ENCODE data around the gene KIF23.

KIF23 gene

GRCh38 chr15:69395460-69395859, 18.7 kb upstream of the KIF23 start:
- DNase-seq: no peak

DNA sequence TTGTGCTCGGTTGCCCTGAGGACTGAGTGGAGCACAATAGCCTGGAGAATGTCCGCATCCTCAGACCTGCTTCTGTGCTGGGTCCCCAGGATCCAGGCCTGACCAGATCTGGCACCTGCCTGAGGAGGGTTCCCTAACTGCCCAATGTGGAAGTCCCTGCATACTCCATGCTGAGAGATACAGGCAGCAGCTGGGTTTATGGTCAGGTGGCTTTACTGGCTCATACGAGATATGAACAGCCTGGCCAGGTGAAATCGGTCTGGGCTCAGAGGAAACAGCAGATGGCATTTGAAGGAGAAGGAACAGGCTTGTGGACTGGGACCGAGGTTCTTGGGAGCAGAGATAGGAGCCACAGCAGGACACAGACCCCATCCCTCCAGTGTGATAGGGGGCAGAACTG, 18.2 kb upstream of the KIF23 start:
- no peak for DNase-seq

DNA sequence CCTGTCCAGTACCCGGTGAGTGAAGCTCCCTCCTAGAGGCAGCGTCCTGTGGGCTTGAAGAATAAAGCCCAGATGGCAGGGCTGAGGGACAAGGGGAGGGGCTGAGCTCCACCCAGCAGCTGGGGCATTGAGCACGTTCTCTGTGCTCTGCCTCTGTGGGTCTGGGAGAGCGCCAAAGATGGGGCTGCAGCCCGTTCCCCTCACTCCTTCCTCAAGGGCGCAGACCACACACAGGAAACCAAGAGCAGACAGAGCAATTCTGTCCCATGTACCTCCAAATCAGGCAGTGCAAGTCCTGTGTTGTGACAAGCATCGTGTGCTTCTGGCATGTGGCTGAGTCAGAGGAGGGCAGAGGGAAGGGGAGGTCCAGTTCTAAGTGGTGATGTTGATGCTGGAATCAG, 15.7 kb upstream of the KIF23 start:
- DNase-seq: no peak

GRCh38 chr15:69400850-69401249, 13.3 kb upstream of the KIF23 start:
- no peak for DNase-seq

DNA sequence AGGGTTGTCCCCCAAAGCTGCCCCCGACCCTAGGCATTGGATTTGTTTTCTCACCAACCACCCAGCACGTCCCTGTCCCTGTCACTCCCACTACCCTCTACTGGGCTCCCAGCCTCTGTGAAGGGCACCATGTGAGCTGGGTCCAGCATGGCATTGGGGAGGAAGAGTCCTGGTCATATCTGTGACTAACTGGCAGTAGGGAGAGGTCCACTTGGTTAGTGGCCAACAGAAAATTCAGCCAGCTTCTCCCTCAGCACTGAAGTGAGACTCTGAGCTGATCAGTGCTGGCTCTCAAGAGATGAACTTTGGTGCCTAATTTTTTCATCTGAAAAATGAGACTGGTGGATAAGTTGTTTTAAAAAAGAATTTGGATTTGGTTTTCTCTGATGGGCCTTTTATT, 11.3 kb upstream of the KIF23 start:
- DNase-seq: no peak

DNA sequence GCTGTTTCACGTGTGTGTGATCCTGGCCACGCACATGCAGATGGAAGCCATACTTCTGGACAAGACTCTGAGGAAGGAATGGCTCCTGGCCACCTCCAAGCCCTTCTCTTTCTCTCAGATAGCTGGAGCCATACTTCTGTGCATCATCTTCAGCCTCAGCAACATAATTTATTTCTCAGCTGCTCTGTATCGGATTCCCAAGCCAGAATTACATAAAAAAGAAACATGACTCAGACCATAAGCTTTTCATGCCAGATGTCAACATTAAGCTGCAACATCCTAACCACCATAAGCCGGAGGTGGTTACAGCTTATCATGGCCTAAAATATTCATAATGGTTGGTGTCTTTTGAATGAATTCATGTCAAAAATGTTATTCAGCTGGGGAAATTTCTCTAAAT, 10.6 kb upstream of the KIF23 start:
- DNase-seq: no peak

GRCh38 chr15:69405110-69405509, 9.0 kb upstream of the KIF23 start:
- no peak for DNase-seq

GRCh38 chr15:69407719-69408400, 6.3 kb upstream of the KIF23 start:
- DNase-seq: no peak

- DNase-seq: no peak
These were observed 5.3 kb upstream of the KIF23 start for GRCh38 chr15:69408841-69409240.

DNA sequence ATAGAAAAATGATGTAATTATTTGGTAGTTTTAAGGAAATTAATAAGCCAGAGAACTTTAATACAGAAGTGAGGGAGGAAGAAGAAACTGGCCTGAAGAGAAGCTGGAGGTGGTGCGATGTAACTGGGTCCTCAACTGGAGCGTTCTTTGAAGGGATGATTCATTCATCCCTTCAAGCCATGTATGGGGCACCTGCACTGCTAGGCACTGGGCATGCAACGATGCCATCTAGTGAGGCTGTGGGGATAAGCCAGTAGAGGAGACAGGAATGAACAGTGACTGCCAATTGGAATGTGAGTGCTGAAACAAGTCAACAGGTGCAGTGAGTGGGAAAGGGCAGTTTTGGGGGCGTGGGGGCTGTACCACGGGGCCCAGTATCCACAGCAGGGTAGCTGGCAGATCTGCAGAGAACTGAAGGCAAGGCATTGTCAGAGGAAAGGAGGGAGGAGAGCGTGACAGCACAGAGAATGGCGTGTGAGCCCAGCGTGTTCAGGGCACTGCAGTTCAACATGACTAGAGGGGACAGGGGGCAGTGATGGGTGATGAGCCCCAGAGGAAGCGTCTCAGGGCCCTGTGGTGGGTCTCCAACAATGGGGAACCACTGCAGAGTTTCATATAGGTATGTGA, 3.8 kb upstream of the KIF23 start:
- no peak for DNase-seq

DNA sequence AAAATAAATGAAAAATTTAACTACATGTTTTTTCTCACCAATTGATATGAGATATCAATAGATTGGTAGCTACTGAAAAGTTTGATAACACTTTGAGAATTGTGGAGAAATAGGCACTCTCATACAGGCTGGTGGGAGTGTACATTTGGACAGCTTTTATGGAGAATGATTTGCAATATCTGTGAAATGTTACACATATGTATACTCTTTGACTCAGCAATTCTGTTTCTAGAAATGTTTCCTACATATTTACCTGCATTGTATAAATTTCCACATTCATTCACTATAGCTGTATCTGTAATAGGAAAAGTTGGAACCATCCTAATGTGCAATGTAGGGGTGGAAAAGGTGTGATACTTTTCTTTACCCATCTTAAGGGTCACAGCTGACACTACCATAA, 1.9 kb upstream of the KIF23 start:
- DNase-seq: no peak

DNA sequence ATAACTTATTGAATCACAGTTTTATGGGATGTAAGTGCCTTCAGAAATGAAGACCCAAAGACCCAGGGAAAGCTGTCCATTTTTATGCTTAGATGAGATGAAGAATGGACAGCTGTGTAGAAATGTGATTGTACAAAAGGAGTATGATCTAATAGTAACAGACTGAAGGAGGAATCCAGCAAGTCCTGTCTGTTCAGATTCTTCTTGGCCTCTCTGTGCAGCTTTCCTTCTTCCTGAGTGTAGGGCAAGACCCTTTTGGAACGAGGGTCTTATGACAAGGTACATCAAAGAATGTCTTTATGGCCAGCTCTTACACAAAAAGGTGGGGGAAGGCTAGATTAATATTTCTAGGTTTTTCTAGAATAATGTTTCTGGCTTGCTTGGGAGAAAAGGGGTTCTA, 1.4 kb upstream of the KIF23 start:
- DNase-seq: no peak

- no peak for DNase-seq
These were observed 585 bp downstream of the KIF23 start for GRCh38 chr15:69414701-69415167.

DNA sequence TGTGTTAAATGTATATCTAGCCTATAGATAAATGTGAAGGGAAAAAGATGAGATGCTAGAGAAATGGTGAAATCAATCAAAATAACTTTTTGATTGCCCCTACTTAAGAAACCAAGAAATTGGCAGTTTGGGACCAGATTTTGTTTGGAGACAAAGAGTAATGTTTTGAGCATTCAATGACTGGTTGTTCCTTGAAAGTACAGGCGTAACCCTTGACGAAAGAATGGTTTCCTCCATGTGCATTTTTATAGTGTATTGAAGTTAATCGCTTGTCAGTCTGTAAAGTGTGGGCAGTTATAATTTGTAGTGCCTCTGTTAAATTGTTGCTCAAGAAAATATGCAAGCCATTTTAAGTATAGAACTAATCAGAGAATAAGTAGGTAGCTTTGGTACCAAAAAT, 1.2 kb downstream of the KIF23 start:
- no peak for DNase-seq

DNA sequence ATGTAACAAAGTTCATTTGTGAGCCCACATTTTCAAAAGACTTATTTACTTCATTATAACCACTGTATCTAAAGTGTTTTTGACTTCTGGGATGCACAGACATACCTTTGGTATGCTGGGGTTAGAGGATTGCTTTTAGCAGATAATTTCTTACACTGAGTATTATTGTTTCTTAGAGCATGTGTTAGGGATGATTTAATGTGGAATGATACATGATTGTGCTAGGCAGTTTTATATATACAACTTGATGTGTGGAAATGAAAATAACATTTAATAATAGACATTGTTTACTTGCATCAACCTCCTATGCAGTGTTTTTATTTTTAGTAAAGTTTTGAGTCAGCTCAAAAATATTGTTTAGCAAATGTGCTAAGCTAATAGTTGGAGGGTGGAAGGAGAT, 3.4 kb downstream of the KIF23 start:
- no peak for DNase-seq

GRCh38 chr15:69421498-69421897, 7.3 kb downstream of the KIF23 start:
- no peak for DNase-seq

DNA sequence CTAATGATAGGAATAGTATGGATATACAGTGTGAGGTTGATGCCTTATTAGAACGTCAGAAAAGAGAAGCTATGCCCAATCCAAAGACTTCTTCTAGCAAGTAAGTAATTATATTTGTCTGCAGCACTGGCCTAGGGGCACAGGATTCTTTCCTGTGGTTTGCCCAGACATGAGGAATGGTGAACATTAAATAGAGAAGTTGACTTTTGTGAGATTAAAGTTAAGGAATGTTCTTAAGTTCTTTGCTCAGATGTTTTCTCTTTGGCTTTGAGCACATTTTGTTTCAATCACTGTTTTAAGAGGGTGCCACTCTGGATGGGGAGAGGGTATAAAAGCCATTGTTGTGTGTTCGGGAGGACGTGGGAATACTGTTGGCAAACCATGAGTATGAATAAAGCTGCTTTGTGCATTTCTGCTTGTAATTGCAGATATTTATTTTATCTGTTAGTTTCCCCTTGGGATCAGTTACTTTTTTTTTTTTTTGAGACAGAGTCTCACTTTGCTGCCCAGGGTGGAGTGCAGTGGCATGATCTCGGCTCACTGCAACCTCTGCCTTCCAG, 8.3 kb downstream of the KIF23 start:
- no peak for DNase-seq

DNA sequence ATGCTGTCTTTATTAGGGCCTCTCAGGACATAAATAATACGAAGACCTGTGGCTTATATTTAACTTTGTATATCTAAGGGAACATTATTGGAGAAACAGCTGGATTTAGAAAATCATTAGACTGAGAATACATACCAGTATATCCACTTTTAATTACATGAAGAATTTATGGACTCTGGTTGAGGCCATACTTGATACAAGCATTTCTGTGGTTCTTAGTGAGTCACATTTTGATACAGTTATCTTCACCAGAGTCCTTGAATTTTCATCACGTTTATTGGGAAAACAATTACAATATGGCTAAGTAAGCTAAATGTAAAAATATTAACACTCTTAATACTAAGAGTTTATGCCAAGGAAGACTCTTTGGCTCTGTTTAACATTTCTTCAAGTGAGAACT, 9.9 kb downstream of the KIF23 start:
- DNase-seq: no peak

DNA sequence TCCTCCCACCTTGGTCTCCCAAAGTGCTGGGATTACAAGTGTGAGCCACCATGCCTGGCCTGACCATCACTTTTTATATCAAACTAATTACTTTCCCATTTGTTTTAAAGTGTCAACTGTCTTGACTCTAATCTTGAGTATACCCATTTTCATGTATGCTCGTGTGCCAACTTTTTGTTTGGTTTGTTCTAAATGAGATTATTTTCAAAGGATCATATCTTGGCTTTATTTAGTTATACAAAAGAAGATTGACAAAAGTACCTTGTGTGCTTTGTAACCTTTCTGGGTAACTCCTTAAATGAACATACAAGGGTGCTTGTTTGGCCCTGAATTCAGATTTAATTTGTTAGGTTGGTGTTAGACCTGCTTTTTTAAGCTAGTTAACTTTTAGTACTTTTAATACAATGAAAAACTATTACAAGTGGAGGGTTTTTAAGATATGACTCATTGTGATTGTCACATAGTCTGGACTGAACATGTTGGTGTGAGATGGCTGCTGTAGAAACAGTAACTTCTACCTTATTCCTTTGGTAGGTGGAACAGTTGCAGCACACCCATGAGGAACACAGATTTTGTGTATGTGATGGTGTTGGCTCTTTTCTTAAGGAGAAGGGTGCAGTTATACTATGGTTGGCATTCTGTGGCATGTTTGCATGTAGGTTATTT, 10.7 kb downstream of the KIF23 start:
- DNase-seq: no peak

- DNase-seq: no peak
These were observed 19.7 kb downstream of the KIF23 start for GRCh38 chr15:69433831-69434230.

- DNase-seq: no peak
These were observed 20.1 kb downstream of the KIF23 start for GRCh38 chr15:69434238-69434637.

DNA sequence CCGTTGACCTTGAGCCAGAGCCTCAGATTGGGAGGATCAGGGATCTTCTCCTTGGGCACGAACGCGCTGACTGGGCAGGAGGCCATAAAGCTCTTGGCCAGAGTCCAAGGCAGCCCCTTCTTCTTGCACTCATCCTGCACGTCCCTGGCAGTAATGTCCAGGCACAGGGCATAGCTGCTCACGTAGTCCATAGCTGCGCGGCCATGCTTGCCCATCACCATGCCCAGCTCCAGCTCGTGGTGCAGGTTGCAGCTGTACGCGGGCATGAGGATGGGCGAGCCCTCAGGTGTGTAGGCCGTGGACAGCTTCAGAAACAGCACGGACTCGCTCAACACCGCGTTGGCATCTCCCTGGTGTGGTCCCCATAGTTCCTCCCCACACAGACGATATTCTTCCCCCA, 20.5 kb downstream of the KIF23 start:
- no peak for DNase-seq

DNA sequence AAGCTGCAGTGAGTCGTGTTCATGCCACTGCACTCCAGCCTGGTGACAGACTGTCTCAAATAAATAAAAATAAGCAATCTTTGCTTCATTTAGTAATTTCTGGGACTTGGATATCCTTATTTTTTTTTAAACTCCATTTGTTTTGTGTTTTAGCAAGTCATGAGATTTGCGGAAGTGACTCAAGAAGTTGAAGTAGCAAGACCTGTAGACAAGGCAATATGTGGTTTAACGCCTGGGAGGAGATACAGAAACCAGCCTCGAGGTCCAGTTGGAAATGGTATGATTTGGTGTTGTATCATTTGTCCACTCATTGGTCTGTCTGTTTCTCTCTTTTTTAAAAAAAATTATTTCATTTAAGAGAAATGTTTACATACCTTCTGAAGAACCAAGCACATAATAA, 21.8 kb downstream of the KIF23 start:
- no peak for DNase-seq

DNA sequence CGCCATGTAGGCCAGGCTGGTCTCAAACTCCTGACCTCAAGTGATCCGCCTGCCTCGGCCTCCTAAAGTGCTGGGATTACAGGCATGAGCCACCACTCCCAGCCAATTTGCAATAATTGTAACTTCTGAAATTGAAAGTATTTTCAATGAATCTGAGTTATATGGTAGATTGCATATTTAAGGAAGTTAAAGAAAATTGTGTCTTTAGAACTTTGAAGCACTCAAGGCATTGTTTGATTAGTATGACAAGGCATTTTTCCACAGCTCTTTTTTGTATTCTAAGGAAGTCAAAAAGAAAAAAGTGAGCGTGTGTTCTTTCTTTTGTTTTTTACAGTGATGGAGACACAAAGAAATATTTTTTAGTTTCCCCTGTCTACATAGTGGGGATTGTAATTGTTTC, 22.8 kb downstream of the KIF23 start:
- DNase-seq: no peak

All from CD4-positive, alpha-beta T cell treated with Interferon gamma for 1 hour (primary cell).